HG03103 (cell line): ENCODE data around the gene EEIG1.
"Not testable (repeated sequence)": the region's sequence is repeated elsewhere in the genome, so short reads cannot be mapped to it uniquely, and the experiment has no call there.

ENCODE experiments used
- ATAC-seq: cut with Tn5 transposase; IDR thresholded peaks from one replicate; pipeline ENCODE4 v1.9.1; 2021; ENCODE audit warnings: low read depth; ENCODE audit not compliant: unreplicated experiment

The EEIG1 gene

DNA sequence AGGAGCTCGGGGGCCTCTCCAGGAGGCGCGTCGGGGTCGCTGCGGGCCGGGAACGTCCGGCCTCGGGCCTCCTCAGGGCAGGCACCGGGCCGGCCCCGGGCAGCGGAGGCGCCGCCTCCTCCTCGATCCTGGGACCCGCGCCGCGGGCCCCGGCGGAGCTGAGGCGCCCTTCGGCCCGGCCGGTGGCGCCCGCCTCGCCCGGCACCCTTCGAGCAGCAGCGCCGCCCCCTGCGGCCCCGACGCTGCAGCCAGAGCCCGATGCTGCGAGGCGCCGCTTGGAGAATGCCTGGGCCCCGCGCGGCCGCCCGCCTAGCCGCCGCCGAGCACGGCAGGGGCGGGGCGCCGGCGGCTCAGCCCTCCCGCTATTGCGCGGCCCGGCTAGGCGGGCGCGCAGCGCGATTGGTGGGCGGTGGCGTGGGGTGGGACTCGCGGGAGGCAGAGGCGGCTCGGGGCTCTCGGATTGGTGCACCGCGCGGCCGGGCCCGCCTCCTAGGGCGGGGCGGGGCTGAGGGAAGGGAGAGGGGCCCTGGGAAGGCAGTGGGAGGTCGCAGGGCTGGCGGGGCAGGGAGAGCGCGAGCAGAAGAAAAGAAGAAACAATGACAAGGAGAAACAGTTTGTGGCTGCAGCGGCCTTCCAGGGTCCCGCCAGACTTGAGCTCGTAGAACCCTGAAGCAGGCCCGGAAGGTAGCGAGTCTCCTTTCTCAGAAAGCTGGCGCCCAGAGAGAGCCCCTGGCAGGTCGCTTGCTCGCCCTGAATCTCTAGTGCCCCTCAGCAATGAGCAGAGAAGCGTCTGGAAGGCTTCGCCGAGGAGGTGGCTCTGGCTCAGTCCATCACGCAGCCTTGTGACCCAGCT lies at the start of gene EEIG1:
EEIG1 (minus strand) TSS at position 284 of the 853 bp plus-strand sequence. CDS start 852 bp downstream, outside the sequence.
- peak; percentile 55 for ATAC-seq

DNA sequence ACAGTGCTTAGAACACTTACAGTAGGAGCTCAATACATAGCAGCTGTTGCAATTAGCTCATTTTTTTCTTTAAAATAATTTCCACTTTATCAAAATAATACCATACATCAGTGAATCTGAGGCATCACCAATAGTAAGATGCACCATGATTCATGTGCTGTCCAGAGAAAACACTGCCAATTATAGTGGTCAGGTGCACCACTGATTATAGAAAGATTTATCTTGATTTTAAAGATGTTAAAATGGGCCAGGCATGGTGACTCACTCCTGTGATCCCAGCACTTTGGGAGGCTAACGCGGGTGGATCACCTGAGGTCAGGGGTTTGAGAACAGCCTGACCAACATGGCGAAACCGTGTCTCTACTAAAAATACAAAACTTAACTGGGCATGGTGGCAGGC lies 46.9 kb upstream of the EEIG1 start:
- no peak for ATAC-seq

- no peak for ATAC-seq
Measured at GRCh38 chr9:128026773-128027541, 46.2 kb upstream of the EEIG1 start.

- peak; percentile 46 for ATAC-seq
Measured at GRCh38 chr9:128026255-128026772, 45.5 kb upstream of the EEIG1 start.

GRCh38 chr9:128025736-128026135 lies 44.9 kb upstream of the EEIG1 start:
- ATAC-seq: no peak

- no peak for ATAC-seq
Measured at GRCh38 chr9:128024761-128025308, 44.0 kb upstream of the EEIG1 start.

- ATAC-seq: not testable (repeated sequence)
Measured at GRCh38 chr9:128023671-128024070, 42.9 kb upstream of the EEIG1 start.

- ATAC-seq: no peak
Measured at GRCh38 chr9:128022886-128023285, 42.1 kb upstream of the EEIG1 start.

DNA sequence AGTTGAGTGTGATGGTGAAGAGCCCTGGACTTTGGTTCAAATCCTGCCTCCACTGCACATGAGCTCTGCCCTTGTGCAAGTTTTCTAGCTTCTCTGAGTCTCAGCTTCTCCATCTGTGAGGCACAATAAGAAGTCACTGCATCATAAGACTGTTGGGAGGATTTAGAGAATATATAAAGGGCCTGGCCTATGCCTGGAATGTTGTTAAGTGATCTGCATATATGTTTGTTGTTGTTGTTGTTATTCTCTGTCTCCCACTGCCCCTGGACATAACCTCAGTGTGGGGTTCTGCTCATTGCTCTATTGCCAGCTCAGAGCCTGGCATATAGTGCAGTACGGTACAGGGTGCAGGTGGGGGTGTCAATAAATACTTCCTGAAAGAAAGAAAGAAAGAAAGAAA lies 40.3 kb upstream of the EEIG1 start:
- no peak for ATAC-seq

- no peak for ATAC-seq
Measured at GRCh38 chr9:128020692-128021091, 39.9 kb upstream of the EEIG1 start.

GRCh38 chr9:128015696-128016095 lies 34.9 kb upstream of the EEIG1 start:
- no peak for ATAC-seq

DNA sequence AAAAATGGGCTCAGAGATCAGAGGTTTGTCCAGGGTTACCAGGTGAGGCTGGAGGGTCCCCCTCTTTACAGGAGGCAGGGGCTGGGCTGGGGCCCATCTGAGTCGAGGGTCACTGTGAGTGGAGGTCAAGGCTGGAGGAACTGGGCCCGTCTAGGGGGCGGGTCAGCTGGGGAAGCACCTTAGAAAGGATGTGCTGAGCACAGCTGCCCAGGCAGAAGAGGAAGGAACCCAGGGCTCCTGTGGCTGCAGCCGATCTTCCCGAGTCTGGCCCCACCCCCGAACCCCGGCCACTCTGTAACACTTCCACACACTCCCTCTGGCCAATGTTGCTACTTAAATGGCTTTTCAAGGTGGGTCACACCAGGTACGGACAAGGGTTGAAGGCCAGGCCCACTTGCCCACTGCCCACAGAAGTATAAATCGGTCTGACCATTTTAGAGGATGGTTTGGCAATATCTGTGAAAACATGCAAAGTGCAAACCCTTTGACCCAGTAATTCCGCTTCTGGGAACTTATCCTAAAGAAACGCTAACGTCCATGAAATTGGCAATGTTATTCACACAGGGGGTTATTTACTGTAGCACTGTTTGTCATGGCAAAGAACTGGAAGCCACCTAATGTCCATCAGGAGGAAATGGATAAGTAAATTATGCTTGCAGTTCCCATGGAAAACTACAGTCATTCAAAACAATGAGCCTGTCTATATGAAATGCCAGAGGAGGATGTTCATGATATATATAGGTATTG lies 30.5 kb upstream of the EEIG1 start:
- no peak for ATAC-seq

DNA sequence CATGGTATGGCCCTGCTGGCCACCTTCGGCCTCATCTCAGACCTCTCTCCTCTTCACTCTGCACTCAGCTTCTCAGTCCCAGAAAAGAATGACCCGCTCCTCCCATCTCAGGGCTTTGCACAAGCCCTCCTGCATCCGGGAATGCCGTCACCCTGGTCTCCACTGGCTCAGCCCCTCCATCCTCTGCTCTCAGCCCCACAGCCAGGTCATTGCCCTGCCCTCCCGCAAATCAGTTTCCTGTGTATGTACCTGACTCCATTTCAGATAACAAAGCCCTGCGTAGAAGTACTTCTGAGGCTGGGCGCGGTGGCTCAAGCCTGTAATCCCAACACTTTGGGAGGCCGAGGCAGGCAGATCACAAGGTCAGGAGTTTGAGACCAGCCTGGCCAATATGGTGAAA lies 28.9 kb upstream of the EEIG1 start:
- ATAC-seq: no peak

- ATAC-seq: no peak
Measured at GRCh38 chr9:128008171-128008570, 27.4 kb upstream of the EEIG1 start.

- ATAC-seq: peak; percentile 53
Measured at GRCh38 chr9:128007566-128008138, 26.9 kb upstream of the EEIG1 start.

GRCh38 chr9:128006332-128006996 lies 25.7 kb upstream of the EEIG1 start:
- ATAC-seq: no peak

GRCh38 chr9:128005923-128006322 lies 25.1 kb upstream of the EEIG1 start:
- no peak for ATAC-seq

DNA sequence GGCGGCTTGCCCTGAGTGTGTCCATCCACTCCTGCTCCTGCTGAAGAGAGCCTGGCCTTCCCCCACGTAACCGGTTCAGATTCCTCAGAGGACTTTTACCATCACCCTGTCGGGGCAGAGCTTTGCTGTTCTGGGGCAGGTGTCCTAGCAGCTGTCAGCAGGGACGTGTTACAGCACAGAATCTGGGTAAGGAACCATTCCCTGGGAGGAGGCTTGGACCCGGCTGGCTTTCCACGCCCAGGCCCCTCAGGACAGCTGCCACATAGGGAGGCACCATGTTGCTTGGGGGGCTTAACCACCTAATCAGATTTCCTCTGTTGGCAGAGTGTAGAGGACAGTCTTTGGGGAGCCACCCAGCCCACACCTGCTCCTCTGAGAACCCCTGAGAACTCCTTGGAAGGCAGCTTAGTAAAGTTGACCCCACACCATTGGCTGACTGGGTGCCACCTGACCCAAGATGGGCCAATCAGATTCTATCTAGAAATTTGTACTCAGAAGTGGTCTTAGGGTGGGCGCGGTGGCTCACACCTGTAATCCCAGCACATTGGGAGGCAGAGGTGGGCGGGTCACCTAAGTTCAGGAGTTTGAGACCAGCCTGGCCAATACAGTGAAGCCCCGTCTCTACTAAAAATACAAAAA lies 23.3 kb upstream of the EEIG1 start:
- no peak for ATAC-seq

DNA sequence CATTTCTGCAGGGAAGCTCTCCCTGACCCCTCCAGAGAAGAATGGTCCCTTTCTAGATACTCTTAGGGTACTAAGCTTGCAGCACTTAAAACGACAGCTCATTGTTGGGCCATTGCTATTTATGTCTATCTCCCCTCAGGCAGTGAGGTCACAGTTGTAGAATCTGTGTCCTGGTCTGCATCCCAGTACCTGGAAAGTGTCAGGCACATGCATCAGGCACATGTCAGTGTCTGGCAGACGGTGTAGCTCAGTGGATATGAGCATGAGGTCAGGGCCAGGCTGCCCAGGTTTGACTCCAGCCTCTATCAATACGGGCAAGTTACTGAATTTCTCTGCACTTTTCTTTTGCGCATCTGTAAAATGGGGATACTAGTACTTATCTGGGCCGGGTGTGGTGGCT lies 22.2 kb upstream of the EEIG1 start:
- no peak for ATAC-seq
